Measurements from ENCODE around the gene CMTM7.
A peak's percentile ranks its signal among the peaks of the same experiment; 100 is the strongest.

DNA sequence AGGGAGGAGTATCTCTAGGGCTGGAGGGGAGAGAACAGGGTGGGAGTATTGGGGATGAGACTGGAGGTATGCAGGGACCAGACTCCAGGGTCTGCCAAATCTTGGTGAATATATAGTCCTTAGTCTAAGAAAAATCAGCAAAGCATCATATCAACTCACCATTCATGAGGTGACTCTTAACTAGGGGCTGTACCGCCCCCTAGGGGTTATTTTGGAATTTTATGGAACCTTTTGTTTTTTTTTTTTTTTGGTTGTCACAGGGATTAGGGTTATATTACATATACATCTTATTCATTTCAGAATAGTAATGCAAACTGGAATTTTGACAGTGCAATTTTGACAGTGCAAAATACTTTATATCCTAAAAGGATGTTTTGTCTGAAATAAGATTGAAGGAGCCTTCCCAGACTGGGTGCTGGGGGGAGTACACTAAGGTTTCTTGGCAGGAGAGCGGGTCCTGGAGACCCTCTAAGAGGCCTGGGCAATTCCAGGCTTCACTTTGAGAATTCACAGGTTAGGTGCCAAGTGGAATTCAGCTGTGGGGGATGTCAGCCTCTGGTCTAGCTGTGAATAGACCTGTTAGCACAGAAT, 7.5 kb downstream of the CMTM7 start:
- TF ChIP-seq, protein P1, sequence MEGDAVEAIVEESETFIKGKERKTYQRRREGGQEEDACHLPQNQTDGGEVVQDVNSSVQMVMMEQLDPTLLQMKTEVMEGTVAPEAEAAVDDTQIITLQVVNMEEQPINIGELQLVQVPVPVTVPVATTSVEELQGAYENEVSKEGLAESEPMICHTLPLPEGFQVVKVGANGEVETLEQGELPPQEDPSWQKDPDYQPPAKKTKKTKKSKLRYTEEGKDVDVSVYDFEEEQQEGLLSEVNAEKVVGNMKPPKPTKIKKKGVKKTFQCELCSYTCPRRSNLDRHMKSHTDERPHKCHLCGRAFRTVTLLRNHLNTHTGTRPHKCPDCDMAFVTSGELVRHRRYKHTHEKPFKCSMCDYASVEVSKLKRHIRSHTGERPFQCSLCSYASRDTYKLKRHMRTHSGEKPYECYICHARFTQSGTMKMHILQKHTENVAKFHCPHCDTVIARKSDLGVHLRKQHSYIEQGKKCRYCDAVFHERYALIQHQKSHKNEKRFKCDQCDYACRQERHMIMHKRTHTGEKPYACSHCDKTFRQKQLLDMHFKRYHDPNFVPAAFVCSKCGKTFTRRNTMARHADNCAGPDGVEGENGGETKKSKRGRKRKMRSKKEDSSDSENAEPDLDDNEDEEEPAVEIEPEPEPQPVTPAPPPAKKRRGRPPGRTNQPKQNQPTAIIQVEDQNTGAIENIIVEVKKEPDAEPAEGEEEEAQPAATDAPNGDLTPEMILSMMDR (conservative IDR thresholded peaks at IDR 0.05; ENCODE audit: low read depth in 2 of 2): peak; percentile 65 to 93
- no peak for TF ChIP-seq EZH2 (IDR thresholded peaks at IDR 0.05; ENCODE audit: low read depth, unreplicated experiment)
- TF ChIP-seq, protein P2, sequence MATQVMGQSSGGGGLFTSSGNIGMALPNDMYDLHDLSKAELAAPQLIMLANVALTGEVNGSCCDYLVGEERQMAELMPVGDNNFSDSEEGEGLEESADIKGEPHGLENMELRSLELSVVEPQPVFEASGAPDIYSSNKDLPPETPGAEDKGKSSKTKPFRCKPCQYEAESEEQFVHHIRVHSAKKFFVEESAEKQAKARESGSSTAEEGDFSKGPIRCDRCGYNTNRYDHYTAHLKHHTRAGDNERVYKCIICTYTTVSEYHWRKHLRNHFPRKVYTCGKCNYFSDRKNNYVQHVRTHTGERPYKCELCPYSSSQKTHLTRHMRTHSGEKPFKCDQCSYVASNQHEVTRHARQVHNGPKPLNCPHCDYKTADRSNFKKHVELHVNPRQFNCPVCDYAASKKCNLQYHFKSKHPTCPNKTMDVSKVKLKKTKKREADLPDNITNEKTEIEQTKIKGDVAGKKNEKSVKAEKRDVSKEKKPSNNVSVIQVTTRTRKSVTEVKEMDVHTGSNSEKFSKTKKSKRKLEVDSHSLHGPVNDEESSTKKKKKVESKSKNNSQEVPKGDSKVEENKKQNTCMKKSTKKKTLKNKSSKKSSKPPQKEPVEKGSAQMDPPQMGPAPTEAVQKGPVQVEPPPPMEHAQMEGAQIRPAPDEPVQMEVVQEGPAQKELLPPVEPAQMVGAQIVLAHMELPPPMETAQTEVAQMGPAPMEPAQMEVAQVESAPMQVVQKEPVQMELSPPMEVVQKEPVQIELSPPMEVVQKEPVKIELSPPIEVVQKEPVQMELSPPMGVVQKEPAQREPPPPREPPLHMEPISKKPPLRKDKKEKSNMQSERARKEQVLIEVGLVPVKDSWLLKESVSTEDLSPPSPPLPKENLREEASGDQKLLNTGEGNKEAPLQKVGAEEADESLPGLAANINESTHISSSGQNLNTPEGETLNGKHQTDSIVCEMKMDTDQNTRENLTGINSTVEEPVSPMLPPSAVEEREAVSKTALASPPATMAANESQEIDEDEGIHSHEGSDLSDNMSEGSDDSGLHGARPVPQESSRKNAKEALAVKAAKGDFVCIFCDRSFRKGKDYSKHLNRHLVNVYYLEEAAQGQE (IDR thresholded peaks at IDR 0.05; ENCODE audit: unreplicated experiment): no peak
- TF ChIP-seq JUNB (IDR thresholded peaks at IDR 0.05; ENCODE audit: unreplicated experiment): no peak
- no peak for TF ChIP-seq POLR2AphosphoS5 (IDR thresholded peaks at IDR 0.05; ENCODE audit: low read depth)
- TF ChIP-seq NANOG (IDR thresholded peaks at IDR 0.05; ENCODE audit: borderline replicate concordance): no peak
- no peak for TF ChIP-seq CREB1 (CRISPR knock-in tag; IDR thresholded peaks at IDR 0.05; ENCODE audit: low read depth)
- TF ChIP-seq ZNF114 (CRISPR knock-in tag; IDR thresholded peaks at IDR 0.05): no peak
- TF ChIP-seq, protein P3, sequence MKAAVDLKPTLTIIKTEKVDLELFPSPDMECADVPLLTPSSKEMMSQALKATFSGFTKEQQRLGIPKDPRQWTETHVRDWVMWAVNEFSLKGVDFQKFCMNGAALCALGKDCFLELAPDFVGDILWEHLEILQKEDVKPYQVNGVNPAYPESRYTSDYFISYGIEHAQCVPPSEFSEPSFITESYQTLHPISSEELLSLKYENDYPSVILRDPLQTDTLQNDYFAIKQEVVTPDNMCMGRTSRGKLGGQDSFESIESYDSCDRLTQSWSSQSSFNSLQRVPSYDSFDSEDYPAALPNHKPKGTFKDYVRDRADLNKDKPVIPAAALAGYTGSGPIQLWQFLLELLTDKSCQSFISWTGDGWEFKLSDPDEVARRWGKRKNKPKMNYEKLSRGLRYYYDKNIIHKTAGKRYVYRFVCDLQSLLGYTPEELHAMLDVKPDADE (IDR thresholded peaks at IDR 0.05): no peak
- TF ChIP-seq EZH2phosphoT487 (IDR thresholded peaks at IDR 0.05; ENCODE audit: unreplicated experiment): no peak
- no peak for TF ChIP-seq ZNF331 (CRISPR knock-in tag; IDR thresholded peaks at IDR 0.05; ENCODE audit: low read depth)
- TF ChIP-seq STAT1 (IDR thresholded peaks at IDR 0.05; ENCODE audit: unreplicated experiment): no peak
